GM12878 (cell line): Measurements from ENCODE around the gene MAPT. TPM values are rescaled to one million over a fixed set of nuclear protein-coding genes. Genes with fewer than 3 reads are reported as not detected.

Source experiments
- ATAC-seq: fragments of 200-7000 bp; cut with Tn5 transposase; 3 replicates; pipeline ENCODE4 v1.9.1; 2020; ENCODE audit warnings: mild to moderate bottlenecking, moderate library complexity
- BruUV-seq: library from RNA; stranded (reverse); fragments of 400-500 nt; replicated peaks from 2 replicates; lab custom pipeline; 2021; lab: Mats Ljungman, UMichigan
- CTCF ChIA-PET: fragments of 300-600 bp; sonication (Branson Sonifier 250); formaldehyde crosslinking; extraction: SDS; loops from one replicate; lab custom pipeline; 2021; ENCODE audit warnings: inconsistent platforms; lab: Yijun Ruan, JAX
- POLR2A ChIA-PET: fragments of 350-600 bp; formaldehyde crosslinking; extraction: SDS; loops from one replicate; lab custom pipeline; 2021; ENCODE audit warnings: inconsistent platforms; lab: Charles Lee
- RAD21 ChIA-PET: fragments of 300-600 bp; sonication (Branson Sonifier 250); formaldehyde crosslinking; loops from one replicate; lab custom pipeline; 2023; ENCODE audit warnings: antibody characterized with exemption; ENCODE audit not compliant: unreplicated experiment; lab: Charles Lee
- SMC1A ChIA-PET: fragments of 300-600 bp; sonication (Branson Sonifier 250); formaldehyde crosslinking; loops from one replicate; lab custom pipeline; 2023; ENCODE audit not compliant: unreplicated experiment, uncharacterized antibody; lab: Charles Lee
- DNase-seq: peaks from one replicate; pipeline ENCODE4 v3.0.0-alpha.2; 2011; ENCODE audit warnings: low read depth, low spot score
- FAIRE-seq: peaks from 3 replicates; lab custom pipeline; 2011; peaks lifted over from hg19 to GRCh38; lab: Jason Lieb, UNC
- H2AFZ ChIP-seq: 2 replicates; pipeline ENCODE4 v1.6.0; 2011; ENCODE audit warnings: low read depth, low read length, control low read depth; ENCODE audit not compliant: control insufficient read depth
- H3K27ac ChIP-seq: 2 replicates; pipeline ENCODE4 v1.5.1; 2011; ENCODE audit warnings: control low read depth; ENCODE audit not compliant: control insufficient read depth, insufficient read depth
- H3K27me3 ChIP-seq, 2 experiments: replicated peaks in 1 of 2; 2 replicates each; pipeline versions ENCODE4 v1.6.0 to v1.6.1; 2011; ENCODE audit warnings: low read length in 1 of 2; ENCODE audit not compliant: control insufficient read depth in 2 of 2, insufficient read depth in 2 of 2
- H3K36me3 ChIP-seq, 2 experiments: 2 replicates each; pipeline ENCODE4 v1.5.1; 2011; ENCODE audit warnings: low read length in 1 of 2; ENCODE audit not compliant: control insufficient read depth in 2 of 2, insufficient read depth in 2 of 2
- H3K4me1 ChIP-seq: 2 replicates; pipeline ENCODE4 v1.6.1; 2011; ENCODE audit warnings: mild to moderate bottlenecking, low read length, moderate library complexity, mixed read lengths; ENCODE audit not compliant: control insufficient read depth, insufficient read depth
- H3K4me2 ChIP-seq: 2 replicates; pipeline ENCODE4 v1.6.0; 2011; ENCODE audit warnings: control low read depth; ENCODE audit not compliant: control insufficient read depth, insufficient read depth
- H3K4me3 ChIP-seq: fragments of 200-600 bp; sonication (generic); 2 replicates; pipeline ENCODE4 v1.5.1; 2016
- H3K79me2 ChIP-seq: 2 replicates; pipeline ENCODE4 v1.6.0; 2011; ENCODE audit warnings: low read length; ENCODE audit not compliant: control insufficient read depth, insufficient read depth
- H3K9ac ChIP-seq: 2 replicates; pipeline ENCODE4 v1.8.0; 2011; ENCODE audit warnings: low read length, control low read depth, mixed read lengths; ENCODE audit not compliant: control insufficient read depth, insufficient read depth
- H3K9me3 ChIP-seq: replicated peaks from 3 replicates; pipeline ENCODE4 v1.5.1; 2011; ENCODE audit warnings: mild to moderate bottlenecking, low read length; ENCODE audit not compliant: control insufficient read depth, insufficient read depth
- H4K20me1 ChIP-seq: 2 replicates; pipeline ENCODE4 v1.6.0; 2011; ENCODE audit not compliant: control insufficient read depth, insufficient read depth
- BRCA1 ChIP-seq: IDR thresholded peaks from 2 replicates; pipeline ENCODE4 v1.6.1; 2011; ENCODE audit warnings: low read depth, low read length, improper control_type of control experiment
- CBX3 ChIP-seq: fragments of 200-600 bp; sonication (generic); IDR thresholded peaks from 2 replicates; pipeline ENCODE4 v1.6.1; 2016; ENCODE audit warnings: low read depth, borderline replicate concordance
- IKZF2 ChIP-seq, 2 experiments: fragments of 450-650 bp; IDR thresholded peaks; 2 replicates each; pipeline ENCODE4 v1.6.1; 2017; ENCODE audit warnings: mild to moderate bottlenecking in 2 of 2, moderate library complexity in 2 of 2
- KDM1A ChIP-seq: fragments of 200-600 bp; sonication (generic); IDR thresholded peaks from 2 replicates; pipeline ENCODE4 v1.6.1; 2016; ENCODE audit warnings: borderline replicate concordance
- LARP7 ChIP-seq: fragments of 450-650 bp; IDR thresholded peaks from 2 replicates; pipeline ENCODE4 v1.6.1; 2017; ENCODE audit warnings: mild to moderate bottlenecking
- MTA2 ChIP-seq: fragments of 450-650 bp; IDR thresholded peaks from 2 replicates; pipeline ENCODE4 v1.6.1; 2016; ENCODE audit warnings: low read depth, mild to moderate bottlenecking, moderate library complexity
- NR2C2 ChIP-seq: IDR thresholded peaks from 2 replicates; pipeline ENCODE4 v1.6.1; 2011; ENCODE audit warnings: borderline replicate concordance, low read depth; ENCODE audit not compliant: control insufficient read depth, insufficient read length
- POLR2AphosphoS2 ChIP-seq: IDR thresholded peaks from 2 replicates; pipeline ENCODE4 v1.6.1; 2011; ENCODE audit warnings: low read depth, mild to moderate bottlenecking, low read length, improper control_type of control experiment, moderate library complexity
- SIX5 ChIP-seq: IDR thresholded peaks from 2 replicates; pipeline ENCODE4 v1.6.1; 2011; ENCODE audit warnings: mild to moderate bottlenecking, low read depth, low read length, moderate library complexity; ENCODE audit not compliant: severe bottlenecking
- SMAD5 ChIP-seq: IDR thresholded peaks from 2 replicates; pipeline ENCODE4 v1.6.1; 2016; ENCODE audit warnings: antibody characterized with exemption, low read depth
- USF2 ChIP-seq: IDR thresholded peaks from 2 replicates; pipeline ENCODE4 v1.6.1; 2011; ENCODE audit warnings: low read depth, low read length, improper control_type of control experiment, borderline replicate concordance
- YY1 ChIP-seq: IDR thresholded peaks from 2 replicates; pipeline ENCODE4 v1.6.1; 2011; ENCODE audit warnings: low read depth, mild to moderate bottlenecking, low read length
- WGBS: methylation state at CpG from one replicate; pipeline ENCODE4 v1.1.6; 2016; ENCODE audit warnings: low lambda C conversion rate; ENCODE audit not compliant: insufficient replicate concordance, insufficient coverage; ENCODE audit errors: missing lambda C conversion rate; 5-methylcytosine and 5-hydroxymethylcytosine counted together
- in situ Hi-C: fragments of 300-500 bp; cut with MboI; formaldehyde crosslinking; loops from 9 replicates; pipeline ENCODE4 v1.14.3; 2018; ENCODE audit warnings: mixed read lengths
- intact Hi-C: fragments of 100-400 bp; cut with micrococcal nuclease; formaldehyde crosslinking; loops from one replicate; pipeline ENCODE4 v1.14.2; 2022; ENCODE audit not compliant: unreplicated experiment
- polyA plus RNA-seq, 11 experiments: library from polyadenylated mRNA; depleted of rRNA in 4 of 11; unstranded in 6 of 11; stranded (reverse) in 5 of 11; fragments of >200 nt; fragmentation: Nextera tagmentation in 4 of 11; fragmentation: Illumina TruSeq in 1 of 11; extraction: Ambion mirVana in 4 of 11; extraction: Trizol in 1 of 11; gene quantifications; 1 replicate in 1 of 11; 2 replicates in 10 of 11; pipeline versions ENCODE4 v1.2.1 to v1.2.3, GENCODE V29; 2011 to 2016; ENCODE audit warnings: inconsistent platforms in 2 of 11, missing spikeins in 2 of 11, low read depth in 1 of 11
- total RNA-seq, 4 experiments: library from RNA; depleted of rRNA in 3 of 4; stranded (reverse); fragments of >200 nt in 3 of 4; fragmentation: Illumina TruSeq in 1 of 4; extraction: Trizol in 1 of 4; gene quantifications; 2 replicates each; pipeline versions ENCODE4 v1.2.1 to v1.2.3, GENCODE V29; 2013 to 2021
- TF ChIP-seq, protein P1 (sequence below): IDR thresholded peaks from 2 replicates; pipeline ENCODE4 v1.6.1; 2012; ENCODE audit warnings: mild to moderate bottlenecking, low read depth, low read length
- TF ChIP-seq, protein P2 (sequence below): fragments of 150-350 bp; IDR thresholded peaks from 2 replicates; pipeline ENCODE4 v1.6.1; 2014; ENCODE audit warnings: mild to moderate bottlenecking, low read depth, low read length
- TF ChIP-seq, protein P3 (sequence below): fragments of 450-650 bp; IDR thresholded peaks from 2 replicates; pipeline ENCODE4 v1.6.1; 2017; ENCODE audit warnings: mild to moderate bottlenecking, low read depth, inconsistent platforms; ENCODE audit not compliant: poor library complexity, severe bottlenecking

The MAPT gene
- total and polyA plus RNA-seq, 10 of the 15 experiments (the other 5 are each of a cell fraction or from before 2014, with no cell fraction given) = under 0.01 to 0.05 (median 0.03) TPM; not detected in 7

DNA sequence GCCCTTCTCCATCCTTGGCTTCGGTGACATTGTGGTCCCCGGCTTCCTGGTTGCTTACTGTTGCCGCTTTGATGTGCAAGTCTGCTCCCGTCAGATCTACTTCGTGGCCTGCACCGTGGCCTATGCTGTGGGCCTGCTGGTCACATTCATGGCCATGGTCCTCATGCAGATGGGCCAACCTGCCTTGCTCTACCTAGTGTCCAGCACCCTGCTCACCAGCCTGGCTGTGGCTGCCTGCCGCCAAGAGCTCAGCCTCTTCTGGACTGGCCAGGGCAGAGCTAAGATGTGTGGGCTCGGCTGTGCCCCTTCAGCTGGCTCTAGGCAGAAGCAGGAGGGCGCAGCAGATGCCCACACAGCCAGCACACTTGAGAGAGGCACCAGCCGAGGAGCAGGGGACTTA lies 48.1 kb upstream of the MAPT start (continued):
- TF ChIP-seq, protein P1, sequence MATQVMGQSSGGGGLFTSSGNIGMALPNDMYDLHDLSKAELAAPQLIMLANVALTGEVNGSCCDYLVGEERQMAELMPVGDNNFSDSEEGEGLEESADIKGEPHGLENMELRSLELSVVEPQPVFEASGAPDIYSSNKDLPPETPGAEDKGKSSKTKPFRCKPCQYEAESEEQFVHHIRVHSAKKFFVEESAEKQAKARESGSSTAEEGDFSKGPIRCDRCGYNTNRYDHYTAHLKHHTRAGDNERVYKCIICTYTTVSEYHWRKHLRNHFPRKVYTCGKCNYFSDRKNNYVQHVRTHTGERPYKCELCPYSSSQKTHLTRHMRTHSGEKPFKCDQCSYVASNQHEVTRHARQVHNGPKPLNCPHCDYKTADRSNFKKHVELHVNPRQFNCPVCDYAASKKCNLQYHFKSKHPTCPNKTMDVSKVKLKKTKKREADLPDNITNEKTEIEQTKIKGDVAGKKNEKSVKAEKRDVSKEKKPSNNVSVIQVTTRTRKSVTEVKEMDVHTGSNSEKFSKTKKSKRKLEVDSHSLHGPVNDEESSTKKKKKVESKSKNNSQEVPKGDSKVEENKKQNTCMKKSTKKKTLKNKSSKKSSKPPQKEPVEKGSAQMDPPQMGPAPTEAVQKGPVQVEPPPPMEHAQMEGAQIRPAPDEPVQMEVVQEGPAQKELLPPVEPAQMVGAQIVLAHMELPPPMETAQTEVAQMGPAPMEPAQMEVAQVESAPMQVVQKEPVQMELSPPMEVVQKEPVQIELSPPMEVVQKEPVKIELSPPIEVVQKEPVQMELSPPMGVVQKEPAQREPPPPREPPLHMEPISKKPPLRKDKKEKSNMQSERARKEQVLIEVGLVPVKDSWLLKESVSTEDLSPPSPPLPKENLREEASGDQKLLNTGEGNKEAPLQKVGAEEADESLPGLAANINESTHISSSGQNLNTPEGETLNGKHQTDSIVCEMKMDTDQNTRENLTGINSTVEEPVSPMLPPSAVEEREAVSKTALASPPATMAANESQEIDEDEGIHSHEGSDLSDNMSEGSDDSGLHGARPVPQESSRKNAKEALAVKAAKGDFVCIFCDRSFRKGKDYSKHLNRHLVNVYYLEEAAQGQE = no peak
- no peak for TF ChIP-seq IKZF2 (IDR thresholded peaks at IDR 0.05)
- TF ChIP-seq YY1 = no peak
- TF ChIP-seq, protein P2, sequence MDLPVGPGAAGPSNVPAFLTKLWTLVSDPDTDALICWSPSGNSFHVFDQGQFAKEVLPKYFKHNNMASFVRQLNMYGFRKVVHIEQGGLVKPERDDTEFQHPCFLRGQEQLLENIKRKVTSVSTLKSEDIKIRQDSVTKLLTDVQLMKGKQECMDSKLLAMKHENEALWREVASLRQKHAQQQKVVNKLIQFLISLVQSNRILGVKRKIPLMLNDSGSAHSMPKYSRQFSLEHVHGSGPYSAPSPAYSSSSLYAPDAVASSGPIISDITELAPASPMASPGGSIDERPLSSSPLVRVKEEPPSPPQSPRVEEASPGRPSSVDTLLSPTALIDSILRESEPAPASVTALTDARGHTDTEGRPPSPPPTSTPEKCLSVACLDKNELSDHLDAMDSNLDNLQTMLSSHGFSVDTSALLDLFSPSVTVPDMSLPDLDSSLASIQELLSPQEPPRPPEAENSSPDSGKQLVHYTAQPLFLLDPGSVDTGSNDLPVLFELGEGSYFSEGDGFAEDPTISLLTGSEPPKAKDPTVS = no peak
- TF ChIP-seq CBX3 = no peak

DNA sequence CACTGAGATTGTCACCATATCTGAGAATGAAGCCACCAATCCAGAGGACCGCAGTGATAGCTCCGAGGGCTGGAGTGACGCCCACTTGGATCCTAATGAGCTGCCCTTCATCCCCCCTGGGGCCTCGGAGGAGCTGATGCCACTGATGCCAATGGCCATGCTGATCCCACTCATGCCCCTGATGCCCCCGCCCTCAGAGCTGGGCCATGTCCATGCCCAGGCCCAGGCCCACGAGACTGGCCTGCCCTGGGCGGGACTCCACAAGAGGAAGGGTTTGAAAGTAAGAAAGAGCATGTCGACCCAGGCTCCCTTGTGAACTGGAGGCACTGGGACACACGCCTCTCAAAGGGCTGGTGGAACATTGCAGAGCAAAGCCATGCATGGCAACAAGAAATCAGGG lies 47.7 kb upstream of the MAPT start:
- intact Hi-C loops = no loop called here
- Histone ChIP-seq H3K9ac (no peak overlapping the region), H3K4me2 (no peak overlapping the region), H3K27ac (no peak overlapping the region), H3K4me1 (no peaks in the 10 kb centered on the region), H3K9me3 (no peaks in the 10 kb centered on the region), H3K36me3 (no peaks in the 10 kb centered on the region), H3K79me2 (no peaks in the 10 kb centered on the region), H3K27me3 (no peaks in the 10 kb centered on the region; a peak in 1 of 4 replicates), H2AFZ (no peak overlapping the region), H3K4me3 (no peak overlapping the region), H4K20me1 (no peaks in the 10 kb centered on the region)
- FAIRE-seq (no peak), DNase-seq (no peak), ATAC-seq (no peak)
- RAD21 ChIA-PET = no interaction called here
- WGBS = 17% methylated on average over 9 of the region's 9 CpGs
- POLR2A ChIA-PET = no interaction called here
- CTCF ChIA-PET = no interaction called here
- in situ Hi-C loops = loop anchor here (25.0 kb wide), 1 partner anchor 434 kb away; no protein-coding TSS in a partner anchor
- SMC1A ChIA-PET = no interaction called here
- no TSS peak for BruUV-seq
- no peak for TF ChIP-seq POLR2AphosphoS2
- no peak for TF ChIP-seq NR2C2
- no peak for TF ChIP-seq BRCA1
- TF ChIP-seq USF2 = no peak
- no peak for TF ChIP-seq MTA2
- TF ChIP-seq KDM1A = no peak
- TF ChIP-seq SMAD5 = no peak
- TF ChIP-seq, protein P3, sequence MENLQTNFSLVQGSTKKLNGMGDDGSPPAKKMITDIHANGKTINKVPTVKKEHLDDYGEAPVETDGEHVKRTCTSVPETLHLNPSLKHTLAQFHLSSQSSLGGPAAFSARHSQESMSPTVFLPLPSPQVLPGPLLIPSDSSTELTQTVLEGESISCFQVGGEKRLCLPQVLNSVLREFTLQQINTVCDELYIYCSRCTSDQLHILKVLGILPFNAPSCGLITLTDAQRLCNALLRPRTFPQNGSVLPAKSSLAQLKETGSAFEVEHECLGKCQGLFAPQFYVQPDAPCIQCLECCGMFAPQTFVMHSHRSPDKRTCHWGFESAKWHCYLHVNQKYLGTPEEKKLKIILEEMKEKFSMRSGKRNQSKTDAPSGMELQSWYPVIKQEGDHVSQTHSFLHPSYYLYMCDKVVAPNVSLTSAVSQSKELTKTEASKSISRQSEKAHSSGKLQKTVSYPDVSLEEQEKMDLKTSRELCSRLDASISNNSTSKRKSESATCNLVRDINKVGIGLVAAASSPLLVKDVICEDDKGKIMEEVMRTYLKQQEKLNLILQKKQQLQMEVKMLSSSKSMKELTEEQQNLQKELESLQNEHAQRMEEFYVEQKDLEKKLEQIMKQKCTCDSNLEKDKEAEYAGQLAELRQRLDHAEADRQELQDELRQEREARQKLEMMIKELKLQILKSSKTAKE = no peak
- TF ChIP-seq LARP7 = no peak
- TF ChIP-seq SIX5 = no peak
